HG03575 (cell line): ENCODE results near the gene ADAM15.

Experiments used
- ATAC-seq: cut with Tn5 transposase; IDR thresholded peaks from one replicate; pipeline ENCODE4 v1.9.1; 2021; ENCODE audit not compliant: unreplicated experiment, insufficient number of reproducible peaks, low FRiP score; ENCODE audit errors: extremely low read depth

The ADAM15 gene

GRCh38 chr1:155026154-155026553 is 25.0 kb upstream of the ADAM15 start:
- ATAC-seq = no peak

- ATAC-seq = no peak
Measured at GRCh38 chr1:155026588-155026987, 24.5 kb upstream of the ADAM15 start.

GRCh38 chr1:155029513-155030242 is 21.4 kb upstream of the ADAM15 start:
- no peak for ATAC-seq

- ATAC-seq = no peak
Measured at GRCh38 chr1:155030243-155030795, 20.8 kb upstream of the ADAM15 start.

GRCh38 chr1:155030899-155031298 is 20.2 kb upstream of the ADAM15 start:
- no peak for ATAC-seq

- ATAC-seq = no peak
Measured at GRCh38 chr1:155032886-155033285, 18.2 kb upstream of the ADAM15 start.

GRCh38 chr1:155033524-155033923 is 17.6 kb upstream of the ADAM15 start, which contains the start of the genes DCST1 and DCST2:
Gene DCST1 (plus strand): TSS chr1:155033824. CDS start chr1:155034037, 213 bp downstream.
Gene DCST2 (minus strand): TSS chr1:155033781. CDS start chr1:155033701, 80 bp downstream.
- ATAC-seq = no peak

GRCh38 chr1:155034318-155035208 is 16.6 kb upstream of the ADAM15 start:
- no peak for ATAC-seq

GRCh38 chr1:155035936-155036335 is 15.2 kb upstream of the ADAM15 start:
- ATAC-seq = no peak

- no peak for ATAC-seq
Measured at GRCh38 chr1:155037043-155037442, 14.1 kb upstream of the ADAM15 start.

GRCh38 chr1:155037851-155038441 is 13.2 kb upstream of the ADAM15 start:
- no peak for ATAC-seq

GRCh38 chr1:155038602-155039307 is 12.4 kb upstream of the ADAM15 start:
- no peak for ATAC-seq

- no peak for ATAC-seq
Measured at GRCh38 chr1:155039308-155039669, 11.8 kb upstream of the ADAM15 start.

GRCh38 chr1:155040358-155041093 is 10.6 kb upstream of the ADAM15 start:
- ATAC-seq = no peak

GRCh38 chr1:155042789-155043188 is 8.3 kb upstream of the ADAM15 start:
- ATAC-seq = no peak

- no peak for ATAC-seq
Measured at GRCh38 chr1:155043301-155043702, 7.8 kb upstream of the ADAM15 start.

GRCh38 chr1:155043793-155044192 is 7.3 kb upstream of the ADAM15 start:
- ATAC-seq = no peak

- ATAC-seq = no peak
Measured at GRCh38 chr1:155044365-155044764, 6.8 kb upstream of the ADAM15 start.
